Breast epithelium (tissue), 4 donors: ENCODE results near the gene PPFIA2. TPM values are rescaled to one million over a fixed set of nuclear protein-coding genes. Genes with fewer than 3 reads are reported as not detected.

Source experiments
- DNase-seq, 2 donors: peaks; one replicate each; pipeline ENCODE4 v3.0.0-alpha.2; 2019; ENCODE audit warnings: low spot score in 2 of 2
- H3K27ac ChIP-seq, 2 donors: fragments of 200-600 bp; sonication (generic) in 1 of 2; one replicate each; pipeline ENCODE4 v1.5.1; 2016 to 2019; ENCODE audit warnings: mild to moderate bottlenecking in 1 of 2
- H3K27me3 ChIP-seq, 2 donors: fragments of 200-600 bp; sonication (generic) in 1 of 2; one replicate each; pipeline versions ENCODE4 v1.5.1 to v1.6.0; 2017 to 2019; ENCODE audit warnings: control low read depth in 1 of 2, mild to moderate bottlenecking in 1 of 2
- H3K36me3 ChIP-seq: fragments of 200-600 bp; one replicate; pipeline ENCODE4 v1.5.1; 2019
- H3K4me1 ChIP-seq, 2 donors: fragments of 200-600 bp; sonication (generic); one replicate each; pipeline ENCODE4 v1.5.1; 2016 to 2019; ENCODE audit warnings: control low read depth in 1 of 2
- H3K4me3 ChIP-seq, 3 donors: fragments of 200-600 bp; sonication (generic); 1 replicate in 2 of 3; 2 replicates in 1 of 3; pipeline ENCODE4 v1.5.1; 2016 to 2019; ENCODE audit warnings: mild to moderate bottlenecking in 3 of 3, moderate library complexity in 2 of 3
- H3K9me3 ChIP-seq, 2 donors: fragments of 200-600 bp; sonication (generic) in 1 of 2; one replicate each; pipeline ENCODE4 v1.5.1; 2016 to 2019; ENCODE audit warnings: control low read depth in 1 of 2
- POLR2A ChIP-seq: fragments of 450-650 bp; IDR thresholded peaks from one replicate; pipeline ENCODE4 v1.6.1; 2016; ENCODE audit warnings: antibody characterized with exemption, mild to moderate bottlenecking, moderate library complexity
- POLR2AphosphoS5 ChIP-seq, 3 donors: sonication (generic); formaldehyde crosslinking; IDR thresholded peaks; one replicate each; pipeline ENCODE4 v1.6.1; 2017; ENCODE audit warnings: antibody characterized with exemption in 3 of 3
- intact Hi-C: fragments of 100-400 bp; cut with DNase I; formaldehyde crosslinking; loops from one replicate; pipeline ENCODE4 v1.15.1; 2023; ENCODE audit warnings: low total_unique reads
- total RNA-seq, 3 donors: library from RNA; depleted of rRNA; stranded (reverse); fragments of >200 nt; gene quantifications; one replicate each; pipeline ENCODE4 v1.1.0, GENCODE V29; 2016
- TF ChIP-seq, protein P1 (sequence below), 3 donors: fragments of 450-650 bp; IDR thresholded peaks; one replicate each; pipeline ENCODE4 v1.5.1; 2016 to 2017; ENCODE audit warnings: antibody characterized with exemption in 3 of 3, mild to moderate bottlenecking in 3 of 3, moderate library complexity in 3 of 3

The PPFIA2 gene
- total RNA-seq, 3 donors from 2014 or later = 0.44 to 3.8 (median 0.98) TPM

DNA sequence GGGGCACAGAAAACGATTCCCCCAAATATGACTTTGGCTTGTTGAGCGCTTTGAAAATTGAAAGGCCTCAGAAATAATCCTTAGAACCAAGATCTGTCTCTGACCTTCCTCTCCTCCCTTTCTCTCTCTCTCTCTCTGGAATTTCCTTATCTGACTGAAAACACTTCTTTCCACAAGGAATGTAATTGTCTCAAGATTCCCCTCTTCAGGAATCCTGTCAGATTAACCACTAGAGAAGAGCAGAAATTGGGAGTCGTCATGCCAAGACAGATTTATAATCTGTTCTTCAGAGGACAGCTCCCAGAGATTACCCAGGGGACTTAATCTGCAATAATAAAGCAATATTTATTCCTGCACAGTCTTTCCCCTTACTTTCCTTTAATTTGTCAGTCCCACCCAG is 363.7 kb downstream of the PPFIA2 start:
- no peak for DNase-seq
- H3K27me3 ChIP-seq = no peaks in the 10 kb centered on the region
- intact Hi-C loops = loop anchor here (5.0 to 10.0 kb wide), 2 partner anchors 302 to 1569 kb away; no protein-coding TSS in a partner anchor
- H3K36me3 ChIP-seq = no peaks in the 10 kb centered on the region
- no peak overlapping the region for H3K4me3 ChIP-seq
- TF ChIP-seq POLR2AphosphoS5 (IDR thresholded peaks at IDR 0.05) = no peak
- TF ChIP-seq, protein P1, sequence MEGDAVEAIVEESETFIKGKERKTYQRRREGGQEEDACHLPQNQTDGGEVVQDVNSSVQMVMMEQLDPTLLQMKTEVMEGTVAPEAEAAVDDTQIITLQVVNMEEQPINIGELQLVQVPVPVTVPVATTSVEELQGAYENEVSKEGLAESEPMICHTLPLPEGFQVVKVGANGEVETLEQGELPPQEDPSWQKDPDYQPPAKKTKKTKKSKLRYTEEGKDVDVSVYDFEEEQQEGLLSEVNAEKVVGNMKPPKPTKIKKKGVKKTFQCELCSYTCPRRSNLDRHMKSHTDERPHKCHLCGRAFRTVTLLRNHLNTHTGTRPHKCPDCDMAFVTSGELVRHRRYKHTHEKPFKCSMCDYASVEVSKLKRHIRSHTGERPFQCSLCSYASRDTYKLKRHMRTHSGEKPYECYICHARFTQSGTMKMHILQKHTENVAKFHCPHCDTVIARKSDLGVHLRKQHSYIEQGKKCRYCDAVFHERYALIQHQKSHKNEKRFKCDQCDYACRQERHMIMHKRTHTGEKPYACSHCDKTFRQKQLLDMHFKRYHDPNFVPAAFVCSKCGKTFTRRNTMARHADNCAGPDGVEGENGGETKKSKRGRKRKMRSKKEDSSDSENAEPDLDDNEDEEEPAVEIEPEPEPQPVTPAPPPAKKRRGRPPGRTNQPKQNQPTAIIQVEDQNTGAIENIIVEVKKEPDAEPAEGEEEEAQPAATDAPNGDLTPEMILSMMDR (IDR thresholded peaks at IDR 0.05) = no peak
- no peak for TF ChIP-seq POLR2A
- no peaks in the 10 kb centered on the region for H3K4me1 ChIP-seq
- no peaks in the 10 kb centered on the region for H3K9me3 ChIP-seq
- H3K27ac ChIP-seq = no peak overlapping the region

DNA sequence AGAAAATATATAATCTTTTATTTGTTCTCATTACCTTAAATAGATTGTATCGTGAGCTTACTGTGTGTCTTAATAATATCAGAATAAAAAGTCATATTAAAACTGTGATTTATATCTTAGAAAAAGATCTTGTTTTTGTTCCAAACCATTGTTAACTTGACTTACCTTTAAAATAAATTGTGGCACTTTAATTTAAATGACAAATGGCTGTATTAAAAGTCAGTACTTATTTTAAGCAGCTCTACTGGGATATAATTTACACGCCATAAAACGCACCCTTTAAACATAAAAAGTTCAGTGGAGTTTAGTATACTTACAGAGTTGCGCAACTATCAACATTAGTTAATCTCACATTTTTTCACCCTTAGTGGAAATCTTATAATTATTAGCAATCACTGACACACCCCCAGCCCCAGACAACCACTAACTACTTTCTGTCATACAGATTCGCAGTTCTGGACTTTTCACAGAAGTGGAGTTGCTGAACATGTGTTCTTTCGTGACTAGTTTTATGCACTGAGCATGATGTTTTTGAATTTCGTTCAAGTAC is 369.5 kb downstream of the PPFIA2 start:
- Histone ChIP-seq H3K4me1 (no peaks in the 10 kb centered on the region), H3K4me3 (no peak overlapping the region), H3K9me3 (no peaks in the 10 kb centered on the region), H3K36me3 (no peaks in the 10 kb centered on the region), H3K27ac (no peak overlapping the region), H3K27me3 (no peaks in the 10 kb centered on the region)
- DNase-seq = no peak
- intact Hi-C loops = loop anchor here (10.0 kb wide), 1 partner anchor 1575 kb away; no protein-coding TSS in a partner anchor
- TF ChIP-seq POLR2A = no peak
- TF ChIP-seq, protein P1 (IDR thresholded peaks at IDR 0.05) = no peak
- TF ChIP-seq POLR2AphosphoS5 (IDR thresholded peaks at IDR 0.05) = no peak

DNA sequence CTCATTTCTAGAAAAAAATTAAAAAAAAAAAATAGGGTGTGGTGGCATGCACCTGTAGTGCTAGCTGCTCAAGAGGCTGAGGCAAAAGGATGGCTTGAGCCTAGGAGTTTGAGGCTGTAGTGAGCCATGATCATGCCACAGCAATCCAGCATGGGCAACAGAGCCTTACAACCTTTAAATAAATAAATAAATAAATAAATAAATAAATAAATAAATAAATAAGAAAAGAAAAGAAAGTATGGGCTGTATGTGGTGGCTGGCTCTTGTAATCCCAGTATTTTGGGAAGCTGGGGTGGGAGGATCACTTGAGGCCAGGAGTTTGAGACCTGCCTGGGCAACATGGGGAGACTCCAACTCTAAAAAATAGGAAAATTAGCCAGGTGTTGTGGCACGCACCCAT is 373.0 kb downstream of the PPFIA2 start:
- no peaks in the 10 kb centered on the region for H3K36me3 ChIP-seq
- no peak for DNase-seq
- intact Hi-C loops = no loop called here
- H3K27ac ChIP-seq = no peak overlapping the region
- TF ChIP-seq POLR2A = no peak
- TF ChIP-seq POLR2AphosphoS5 (IDR thresholded peaks at IDR 0.05) = no peak
- TF ChIP-seq, protein P1 (IDR thresholded peaks at IDR 0.05) = no peak
- no peaks in the 10 kb centered on the region for H3K27me3 ChIP-seq
- no peak overlapping the region for H3K4me3 ChIP-seq
- H3K4me1 ChIP-seq = no peaks in the 10 kb centered on the region
- H3K9me3 ChIP-seq = no peaks in the 10 kb centered on the region

DNA sequence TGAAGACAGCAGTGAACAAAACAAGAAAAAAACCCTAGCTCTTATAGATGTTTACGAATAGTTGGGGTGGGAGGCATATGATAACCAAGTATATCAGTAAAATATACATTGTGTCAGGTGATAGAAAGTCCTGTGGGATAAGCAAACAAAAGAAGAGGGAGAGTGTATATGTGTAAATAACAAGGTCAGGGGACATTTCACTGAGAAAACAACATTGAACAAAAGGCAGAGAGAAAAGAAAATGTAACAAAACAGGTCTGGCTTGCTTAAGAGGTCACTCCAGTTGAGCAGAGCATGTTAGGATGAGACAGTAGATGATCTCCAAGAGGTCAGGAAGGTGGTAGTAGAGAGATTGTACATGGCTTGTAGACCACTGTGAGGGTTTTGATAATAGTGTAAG is 377.2 kb downstream of the PPFIA2 start:
- Histone ChIP-seq H3K27ac (no peak overlapping the region), H3K36me3 (no peaks in the 10 kb centered on the region), H3K4me3 (no peak overlapping the region), H3K9me3 (no peaks in the 10 kb centered on the region), H3K4me1 (no peaks in the 10 kb centered on the region), H3K27me3 (no peaks in the 10 kb centered on the region)
- no peak for TF ChIP-seq POLR2A
- no peak for TF ChIP-seq POLR2AphosphoS5 (IDR thresholded peaks at IDR 0.05)
- TF ChIP-seq, protein P1 (IDR thresholded peaks at IDR 0.05) = no peak
- no peak for DNase-seq
- intact Hi-C loops = no loop called here

DNA sequence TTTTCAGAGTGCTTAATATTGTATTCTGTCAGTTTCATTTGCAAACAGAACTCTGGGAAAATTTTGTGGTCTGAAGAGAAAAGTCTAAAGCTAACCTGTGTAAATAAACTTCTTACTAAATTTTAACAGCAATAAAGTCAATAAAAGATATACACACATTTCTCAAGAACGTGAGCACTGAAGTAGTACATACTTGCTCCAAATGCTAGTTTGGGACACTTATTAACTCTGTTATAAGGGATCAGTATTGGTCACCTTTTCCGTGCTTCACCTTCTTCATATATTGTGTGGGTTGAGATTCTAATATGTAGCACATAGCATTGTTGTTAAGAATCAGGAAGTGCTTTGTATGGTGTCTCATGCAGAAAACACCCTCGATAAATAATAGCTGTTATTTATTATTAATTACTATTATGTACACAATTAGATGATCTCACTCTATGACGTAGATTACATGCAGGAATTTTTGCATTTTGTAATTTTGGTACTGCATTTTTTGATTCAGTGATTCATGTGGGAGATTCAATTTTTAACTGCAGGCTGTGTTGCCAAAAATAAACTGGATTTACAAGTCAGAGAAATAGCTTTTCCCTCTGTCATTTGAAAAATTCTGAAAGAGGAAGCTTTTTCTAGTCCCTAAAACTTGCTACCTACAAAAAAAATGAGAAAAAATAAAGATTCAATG is 380.4 kb downstream of the PPFIA2 start:
- no peaks in the 10 kb centered on the region for H3K9me3 ChIP-seq
- no peaks in the 10 kb centered on the region for H3K27me3 ChIP-seq
- no peaks in the 10 kb centered on the region for H3K4me1 ChIP-seq
- TF ChIP-seq, protein P1 (IDR thresholded peaks at IDR 0.05) = no peak
- no peak for DNase-seq
- no peaks in the 10 kb centered on the region for H3K36me3 ChIP-seq
- no peak overlapping the region for H3K4me3 ChIP-seq
- intact Hi-C loops = no loop called here
- H3K27ac ChIP-seq = no peak overlapping the region
